ACHN (cell line): ENCODE data around the gene FAM120B.

ENCODE experiments used
- DNase-seq: peaks from one replicate; pipeline ENCODE4 v3.0.0-alpha.2; 2015
- in situ Hi-C: cut with HindIII; loops from 2 replicates; pipeline ENCODE4 v1.10.0; 2017; ENCODE audit warnings: low sequenced_read_pairs, low pct_ligation_motif_present, low pct_unique_long_range_greater_than_20kb

The FAM120B gene

DNA sequence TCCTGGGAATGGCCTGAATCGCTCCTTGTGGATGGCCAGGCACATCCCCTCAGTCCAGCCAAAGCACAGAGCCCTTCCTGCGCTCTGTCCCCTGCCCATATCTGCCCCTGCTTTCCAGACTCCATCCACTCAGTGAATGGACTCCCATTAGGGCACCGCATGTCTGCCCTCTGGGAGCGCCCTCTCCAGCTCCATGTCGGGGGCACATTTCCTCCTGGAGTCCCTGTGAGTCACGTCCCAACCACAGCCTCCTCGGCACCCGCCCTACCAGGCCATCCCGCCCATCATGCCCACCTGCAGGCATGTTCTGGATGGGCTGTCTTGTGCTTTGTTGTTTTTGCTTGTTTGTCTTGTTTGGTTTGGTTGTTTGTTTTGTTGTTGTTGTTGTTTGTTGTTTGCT is 149.8 kb downstream of the FAM120B start:
- DNase-seq: no peak
- in situ Hi-C loops: no loop called here
